H1 (cell line): ENCODE data around the gene CYP11A1. TPM values are rescaled to one million over a fixed set of nuclear protein-coding genes. Genes with fewer than 3 reads are reported as not detected.

Source experiments
- CBX8 ChIP-seq: fragments of 300-800, 300-1000 bp; sonication (generic); IDR thresholded peaks from 2 replicates; pipeline ENCODE4 v1.7.1; 2016; ENCODE audit warnings: low read depth, low read length, borderline replicate concordance
- EZH2 ChIP-seq: fragments of 200-600 bp; sonication (generic); IDR thresholded peaks from 2 replicates; pipeline ENCODE4 v1.7.1; 2012; ENCODE audit warnings: low read depth, mild to moderate bottlenecking, moderate library complexity, low read length, inconsistent platforms; ENCODE audit not compliant: severe bottlenecking
- GTF2F1 ChIP-seq: IDR thresholded peaks from 2 replicates; pipeline ENCODE4 v1.6.1; 2012; ENCODE audit warnings: low read depth, low read length, improper control_type of control experiment, borderline replicate concordance
- HDAC6 ChIP-seq: IDR thresholded peaks from one replicate; pipeline ENCODE4 v1.7.1; 2012; ENCODE audit warnings: low read depth, mild to moderate bottlenecking, inconsistent platforms, low read length, moderate library complexity
- JUND ChIP-seq: IDR thresholded peaks from 2 replicates; pipeline ENCODE4 v1.6.1; 2011; ENCODE audit warnings: mild to moderate bottlenecking, improper control_type of control experiment, low read length
- RBBP5 ChIP-seq: IDR thresholded peaks from 2 replicates; pipeline ENCODE4 v1.7.1; 2012; ENCODE audit warnings: low read depth, mild to moderate bottlenecking, inconsistent platforms, low read length, moderate library complexity, borderline replicate concordance
- SUZ12 ChIP-seq: fragments of 200-600 bp; sonication (generic); IDR thresholded peaks from 2 replicates; pipeline ENCODE4 v1.6.1; 2012; ENCODE audit warnings: mild to moderate bottlenecking, inconsistent platforms, low read length, moderate library complexity, mixed read lengths
- TAF1 ChIP-seq: IDR thresholded peaks from 2 replicates; pipeline ENCODE4 v1.6.1; 2011; ENCODE audit warnings: mild to moderate bottlenecking, low read depth, low read length
- TCF12 ChIP-seq: IDR thresholded peaks from 2 replicates; pipeline ENCODE4 v1.6.1; 2011; ENCODE audit warnings: low read depth, mild to moderate bottlenecking, low read length
- polyA plus RNA-seq, 7 experiments: library from polyadenylated mRNA; depleted of rRNA in 3 of 7; stranded (reverse) in 5 of 7; unstranded in 2 of 7; fragments of >200 nt in 5 of 7; fragments of 200-250 nt in 2 of 7; gene quantifications; 1 replicate in 5 of 7; 2 replicates in 1 of 7; 4 replicates in 1 of 7; pipeline versions ENCODE4 v1.2.1 to v1.2.3, GENCODE V29; 2011 to 2013; ENCODE audit warnings: missing spikeins in 2 of 7, mixed read lengths in 2 of 7
- total RNA-seq: library from RNA; stranded (reverse); fragmentation: NEBNext Ultra II Directional; extraction: Animal tissue kit (Norgen Biotek cat#: 25700); gene quantifications from 2 replicates; pipeline ENCODE4 v1.2.1, GENCODE V29; 2021

CYP11A1 gene
- total and polyA plus RNA-seq, 2 of the 8 experiments (the other 6 are each of a cell fraction or from before 2014, with no cell fraction given) = 1.9 to 7.2 TPM

DNA sequence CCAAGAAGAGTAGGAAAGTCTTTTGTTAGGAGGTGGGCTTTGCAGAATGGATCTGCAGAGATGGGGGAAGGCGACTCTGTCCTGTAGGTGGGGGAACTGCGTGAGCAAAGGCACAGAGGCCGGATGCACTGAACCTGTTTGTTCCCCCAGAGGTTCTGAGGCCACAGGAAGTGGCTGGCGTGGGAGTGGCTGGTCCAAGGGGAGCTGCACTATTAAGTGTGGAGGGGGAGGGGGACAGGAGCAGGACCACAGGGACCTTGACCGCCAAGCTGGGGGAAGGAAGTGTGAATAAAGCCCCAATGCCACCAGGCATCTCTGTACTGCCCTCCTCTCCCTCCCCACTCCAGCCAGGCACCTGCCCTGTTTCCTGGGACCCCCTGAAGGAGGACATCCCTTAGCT is 51.8 kb downstream of the CYP11A1 start (continued):
- TF ChIP-seq CBX8 (no peak), GTF2F1 (no peak), RBBP5 (no peak), SUZ12 (no peak), TCF12 (no peak), TAF1 (no peak), JUND (no peak), HDAC6 (no peak), EZH2 (no peak)
